ENCODE measurements around the gene MTFR2. TPM values are rescaled to one million over a fixed set of nuclear protein-coding genes. Genes with fewer than 3 reads are reported as not detected.
"Not testable (repeated sequence)": the region's sequence is repeated elsewhere in the genome, so short reads cannot be mapped to it uniquely, and the experiment has no call there.

Gene MTFR2
- total and polyA plus RNA-seq, 4 donors: 0.08 to 3.6 (median 0.21) TPM

DNA sequence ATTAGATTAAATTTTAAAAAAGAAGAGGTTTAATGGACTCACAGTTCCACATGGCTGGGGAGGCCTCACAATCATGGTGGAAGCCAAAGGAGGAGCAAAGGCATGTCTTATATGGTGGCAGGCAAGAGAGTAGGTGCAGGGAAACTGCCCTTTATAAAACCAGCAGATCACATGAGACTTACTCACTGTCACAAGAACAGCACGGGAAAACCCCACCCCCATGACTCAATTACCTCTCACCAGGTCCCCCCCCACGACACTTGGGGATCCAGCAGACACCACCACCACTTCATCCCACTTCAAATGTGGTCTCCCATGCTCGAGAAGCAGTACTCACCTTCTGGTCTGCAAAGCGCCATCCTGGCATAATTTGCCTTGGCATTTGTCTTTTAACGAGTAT is 24.6 kb downstream of the MTFR2 start:
- Histone ChIP-seq H3K4me1 (ENCODE audit: control insufficient read depth in 4 of 4, insufficient read depth in 4 of 4, low read length in 3 of 4) (peaks cover 3 to 15% (median 7%) of the 10 kb centered on the region in 4 donors), H3K9ac (ENCODE audit: low read depth in 1 of 2, low read length in 2 of 2) (no peak overlapping the region), H3K27ac (ENCODE audit: low read depth in 1 of 2, low read length in 2 of 2) (peak overlapping the region; percentile 1 to 91), H3K27me3 (ENCODE audit: control insufficient read depth in 4 of 4, insufficient read depth in 4 of 4, low read length in 3 of 4) (no peaks in the 10 kb centered on the region), H3K36me3 (ENCODE audit: control insufficient read depth in 4 of 4, insufficient read depth in 3 of 4, low read depth in 1 of 4, low read length in 3 of 4) (no peaks in the 10 kb centered on the region), H3K4me3 (ENCODE audit: low read depth in 1 of 3, low read length in 3 of 3) (peak overlapping the region in 1 of 3 donors; percentile 54), H3K9me3 (ENCODE audit: control insufficient read depth in 4 of 4, low read length in 3 of 4) (no peaks in the 10 kb centered on the region)
- WGBS: 65% methylated on average over 5 of the region's 5 CpGs
- TF ChIP-seq GABPA (IDR thresholded peaks at IDR 0.05 in 1 of 2, conservative IDR thresholded peaks at IDR 0.05 in 1 of 2) (no peak), EGR1 (IDR thresholded peaks at IDR 0.05; ENCODE audit: low read depth in 2 of 2) (no peak), ATF3 (IDR thresholded peaks at IDR 0.05) (no peak), FOXA2 (IDR thresholded peaks at IDR 0.05) (no peak), SP1 (IDR thresholded peaks at IDR 0.05) (no peak), RXRA (IDR thresholded peaks at IDR 0.05) (no peak), ZBTB33 (IDR thresholded peaks at IDR 0.05) (no peak), YY1 (IDR thresholded peaks at IDR 0.05) (no peak), TAF1 (conservative IDR thresholded peaks at IDR 0.05) (no peak)
- no peak for DNase-seq (ENCODE audit: low spot score)

DNA sequence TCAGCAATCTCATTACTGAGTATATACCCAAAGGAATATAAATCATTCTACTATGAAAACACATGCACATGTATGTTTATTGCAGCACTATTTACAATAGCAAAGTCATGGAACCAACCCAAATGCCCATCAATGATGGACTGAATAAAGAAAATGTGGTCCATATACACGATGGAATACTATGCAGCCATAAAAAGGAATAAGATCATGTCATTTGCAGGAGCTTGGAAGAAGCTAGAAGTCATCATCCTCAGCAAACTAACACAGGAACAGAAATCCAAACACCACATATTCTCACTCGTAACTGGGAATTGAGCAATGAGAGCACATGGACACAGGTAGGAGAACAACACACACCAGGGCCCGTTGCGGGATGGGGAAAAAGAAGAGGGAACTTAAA is 25.1 kb downstream of the MTFR2 start:
- H3K4me3 ChIP-seq (ENCODE audit: low read depth in 1 of 3, low read length in 3 of 3); H3K36me3 ChIP-seq (ENCODE audit: control insufficient read depth in 4 of 4, insufficient read depth in 3 of 4, low read depth in 1 of 4, low read length in 3 of 4); H3K27ac ChIP-seq (ENCODE audit: low read depth in 1 of 2, low read length in 2 of 2); H3K9ac ChIP-seq (ENCODE audit: low read depth in 1 of 2, low read length in 2 of 2); DNase-seq (ENCODE audit: low spot score); H3K9me3 ChIP-seq (ENCODE audit: control insufficient read depth in 4 of 4, low read length in 3 of 4); H3K27me3 ChIP-seq (ENCODE audit: control insufficient read depth in 4 of 4, insufficient read depth in 4 of 4, low read length in 3 of 4): not testable (repeated sequence)
- 85% methylated on average over 4 of the region's 4 CpGs for WGBS
- peaks cover 3 to 15% (median 7%) of the 10 kb centered on the region in 4 donors for H3K4me1 ChIP-seq (ENCODE audit: control insufficient read depth in 4 of 4, insufficient read depth in 4 of 4, low read length in 3 of 4)

- Histone ChIP-seq H3K9me3 (ENCODE audit: control insufficient read depth in 4 of 4, low read length in 3 of 4) (no peaks in the 10 kb centered on the region), H3K27ac (ENCODE audit: low read depth in 1 of 2, low read length in 2 of 2) (no peak overlapping the region), H3K9ac (ENCODE audit: low read depth in 1 of 2, low read length in 2 of 2) (no peak overlapping the region), H3K4me1 (ENCODE audit: control insufficient read depth in 4 of 4, insufficient read depth in 4 of 4, low read length in 3 of 4) (no peaks in the 10 kb centered on the region), H3K4me3 (ENCODE audit: low read depth in 1 of 3, low read length in 3 of 3) (no peak overlapping the region), H3K36me3 (ENCODE audit: control insufficient read depth in 4 of 4, insufficient read depth in 3 of 4, low read depth in 1 of 4, low read length in 3 of 4) (no peaks in the 10 kb centered on the region), H3K27me3 (ENCODE audit: control insufficient read depth in 4 of 4, insufficient read depth in 4 of 4, low read length in 3 of 4) (no peaks in the 10 kb centered on the region)
- no peak for TF ChIP-seq HNF4A (conservative IDR thresholded peaks at IDR 0.05)
- TF ChIP-seq JUND (IDR thresholded peaks at IDR 0.05): no peak
- TF ChIP-seq RXRA (IDR thresholded peaks at IDR 0.05): no peak
- TF ChIP-seq RAD21 (IDR thresholded peaks at IDR 0.05): no peak
- no peak for TF ChIP-seq FOXA1 (IDR thresholded peaks at IDR 0.05)
- no peak for TF ChIP-seq FOXA2 (IDR thresholded peaks at IDR 0.05)
- no peak for TF ChIP-seq EGR1 (IDR thresholded peaks at IDR 0.05; ENCODE audit: low read depth in 2 of 2)
- TF ChIP-seq ATF3 (IDR thresholded peaks at IDR 0.05): no peak
- no peak for TF ChIP-seq MAX (IDR thresholded peaks at IDR 0.05)
- TF ChIP-seq ZBTB33 (IDR thresholded peaks at IDR 0.05): no peak
- no peak for TF ChIP-seq NR2F2 (IDR thresholded peaks at IDR 0.05)
- 85% methylated on average over 10 of the region's 10 CpGs for WGBS
- DNase-seq (ENCODE audit: low spot score): no peak
Observed at GRCh38 chr6:136216503-136217401, 33.4 kb downstream of the MTFR2 start.
